H1 (cell line): ENCODE data around the gene WDR26. TPM values are rescaled to one million over a fixed set of nuclear protein-coding genes. Genes with fewer than 3 reads are reported as not detected.

Source experiments
- EP300 ChIP-seq, 2 experiments: IDR thresholded peaks; 1 replicate in 1 of 2; 2 replicates in 1 of 2; pipeline ENCODE4 v1.6.1; 2011 to 2012; ENCODE audit warnings: low read depth in 2 of 2, low read length in 2 of 2, mild to moderate bottlenecking in 2 of 2, borderline replicate concordance in 1 of 2, inconsistent platforms in 1 of 2, moderate library complexity in 1 of 2
- JUND ChIP-seq: IDR thresholded peaks from 2 replicates; pipeline ENCODE4 v1.6.1; 2011; ENCODE audit warnings: mild to moderate bottlenecking, improper control_type of control experiment, low read length
- MAFK ChIP-seq: IDR thresholded peaks from 2 replicates; pipeline ENCODE4 v1.6.1; 2012; ENCODE audit warnings: low read depth, mild to moderate bottlenecking, improper control_type of control experiment, low read length
- SP1 ChIP-seq: IDR thresholded peaks from 2 replicates; pipeline ENCODE4 v1.6.1; 2011; ENCODE audit warnings: low read depth, low read length
- SP2 ChIP-seq: IDR thresholded peaks from 2 replicates; pipeline ENCODE4 v1.6.1; 2012; ENCODE audit warnings: mild to moderate bottlenecking, low read length, inconsistent platforms
- TAF7 ChIP-seq: optimal IDR thresholded peaks from 2 replicates; pipeline ENCODE3; 2011; ENCODE audit warnings: low read depth, mild to moderate bottlenecking, inconsistent platforms, low read length, moderate library complexity, borderline replicate concordance
- polyA plus RNA-seq, 7 experiments: library from polyadenylated mRNA; depleted of rRNA in 3 of 7; stranded (reverse) in 5 of 7; unstranded in 2 of 7; fragments of >200 nt in 5 of 7; fragments of 200-250 nt in 2 of 7; gene quantifications; 1 replicate in 5 of 7; 2 replicates in 1 of 7; 4 replicates in 1 of 7; pipeline versions ENCODE4 v1.2.1 to v1.2.3, GENCODE V29; 2011 to 2013; ENCODE audit warnings: missing spikeins in 2 of 7, mixed read lengths in 2 of 7
- total RNA-seq: library from RNA; stranded (reverse); fragmentation: NEBNext Ultra II Directional; extraction: Animal tissue kit (Norgen Biotek cat#: 25700); gene quantifications from 2 replicates; pipeline ENCODE4 v1.2.1, GENCODE V29; 2021
- TF ChIP-seq, protein P1 (sequence below): fragments of 300-600 bp; sonication (generic); IDR thresholded peaks from 2 replicates; pipeline ENCODE4 v1.7.1; 2012; ENCODE audit warnings: low read length, moderate library complexity, mild to moderate bottlenecking, inconsistent platforms; ENCODE audit not compliant: insufficient replicate concordance

WDR26 gene
- total and polyA plus RNA-seq, 2 of the 8 experiments (the other 6 are each of a cell fraction or from before 2014, with no cell fraction given), result 18.0 to 72.5 TPM

DNA sequence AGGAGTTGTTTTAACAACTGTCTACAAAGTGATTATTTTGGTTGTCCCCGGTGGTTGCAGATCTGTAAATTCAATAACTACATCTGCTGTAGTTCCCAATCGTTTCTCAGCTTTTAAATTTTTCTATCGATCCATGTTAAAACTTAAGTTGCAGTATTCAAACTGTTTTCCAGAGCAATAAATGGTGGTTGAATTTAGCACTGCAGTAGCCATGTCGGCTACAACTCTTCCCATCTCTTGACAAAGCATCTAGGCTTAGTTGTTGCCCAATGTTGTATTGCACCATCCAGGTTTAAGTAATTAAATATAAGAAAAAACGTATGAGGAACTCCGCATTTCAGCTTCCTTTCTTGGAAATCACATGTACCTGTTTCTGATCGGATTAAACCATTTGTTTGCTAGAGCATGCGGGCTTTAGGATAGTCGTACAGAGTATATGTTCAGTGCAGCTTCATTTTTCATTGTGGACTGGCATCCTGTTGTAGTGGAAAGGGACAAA is 76.9 kb downstream of the WDR26 start (continued):
- TF ChIP-seq, protein P1, sequence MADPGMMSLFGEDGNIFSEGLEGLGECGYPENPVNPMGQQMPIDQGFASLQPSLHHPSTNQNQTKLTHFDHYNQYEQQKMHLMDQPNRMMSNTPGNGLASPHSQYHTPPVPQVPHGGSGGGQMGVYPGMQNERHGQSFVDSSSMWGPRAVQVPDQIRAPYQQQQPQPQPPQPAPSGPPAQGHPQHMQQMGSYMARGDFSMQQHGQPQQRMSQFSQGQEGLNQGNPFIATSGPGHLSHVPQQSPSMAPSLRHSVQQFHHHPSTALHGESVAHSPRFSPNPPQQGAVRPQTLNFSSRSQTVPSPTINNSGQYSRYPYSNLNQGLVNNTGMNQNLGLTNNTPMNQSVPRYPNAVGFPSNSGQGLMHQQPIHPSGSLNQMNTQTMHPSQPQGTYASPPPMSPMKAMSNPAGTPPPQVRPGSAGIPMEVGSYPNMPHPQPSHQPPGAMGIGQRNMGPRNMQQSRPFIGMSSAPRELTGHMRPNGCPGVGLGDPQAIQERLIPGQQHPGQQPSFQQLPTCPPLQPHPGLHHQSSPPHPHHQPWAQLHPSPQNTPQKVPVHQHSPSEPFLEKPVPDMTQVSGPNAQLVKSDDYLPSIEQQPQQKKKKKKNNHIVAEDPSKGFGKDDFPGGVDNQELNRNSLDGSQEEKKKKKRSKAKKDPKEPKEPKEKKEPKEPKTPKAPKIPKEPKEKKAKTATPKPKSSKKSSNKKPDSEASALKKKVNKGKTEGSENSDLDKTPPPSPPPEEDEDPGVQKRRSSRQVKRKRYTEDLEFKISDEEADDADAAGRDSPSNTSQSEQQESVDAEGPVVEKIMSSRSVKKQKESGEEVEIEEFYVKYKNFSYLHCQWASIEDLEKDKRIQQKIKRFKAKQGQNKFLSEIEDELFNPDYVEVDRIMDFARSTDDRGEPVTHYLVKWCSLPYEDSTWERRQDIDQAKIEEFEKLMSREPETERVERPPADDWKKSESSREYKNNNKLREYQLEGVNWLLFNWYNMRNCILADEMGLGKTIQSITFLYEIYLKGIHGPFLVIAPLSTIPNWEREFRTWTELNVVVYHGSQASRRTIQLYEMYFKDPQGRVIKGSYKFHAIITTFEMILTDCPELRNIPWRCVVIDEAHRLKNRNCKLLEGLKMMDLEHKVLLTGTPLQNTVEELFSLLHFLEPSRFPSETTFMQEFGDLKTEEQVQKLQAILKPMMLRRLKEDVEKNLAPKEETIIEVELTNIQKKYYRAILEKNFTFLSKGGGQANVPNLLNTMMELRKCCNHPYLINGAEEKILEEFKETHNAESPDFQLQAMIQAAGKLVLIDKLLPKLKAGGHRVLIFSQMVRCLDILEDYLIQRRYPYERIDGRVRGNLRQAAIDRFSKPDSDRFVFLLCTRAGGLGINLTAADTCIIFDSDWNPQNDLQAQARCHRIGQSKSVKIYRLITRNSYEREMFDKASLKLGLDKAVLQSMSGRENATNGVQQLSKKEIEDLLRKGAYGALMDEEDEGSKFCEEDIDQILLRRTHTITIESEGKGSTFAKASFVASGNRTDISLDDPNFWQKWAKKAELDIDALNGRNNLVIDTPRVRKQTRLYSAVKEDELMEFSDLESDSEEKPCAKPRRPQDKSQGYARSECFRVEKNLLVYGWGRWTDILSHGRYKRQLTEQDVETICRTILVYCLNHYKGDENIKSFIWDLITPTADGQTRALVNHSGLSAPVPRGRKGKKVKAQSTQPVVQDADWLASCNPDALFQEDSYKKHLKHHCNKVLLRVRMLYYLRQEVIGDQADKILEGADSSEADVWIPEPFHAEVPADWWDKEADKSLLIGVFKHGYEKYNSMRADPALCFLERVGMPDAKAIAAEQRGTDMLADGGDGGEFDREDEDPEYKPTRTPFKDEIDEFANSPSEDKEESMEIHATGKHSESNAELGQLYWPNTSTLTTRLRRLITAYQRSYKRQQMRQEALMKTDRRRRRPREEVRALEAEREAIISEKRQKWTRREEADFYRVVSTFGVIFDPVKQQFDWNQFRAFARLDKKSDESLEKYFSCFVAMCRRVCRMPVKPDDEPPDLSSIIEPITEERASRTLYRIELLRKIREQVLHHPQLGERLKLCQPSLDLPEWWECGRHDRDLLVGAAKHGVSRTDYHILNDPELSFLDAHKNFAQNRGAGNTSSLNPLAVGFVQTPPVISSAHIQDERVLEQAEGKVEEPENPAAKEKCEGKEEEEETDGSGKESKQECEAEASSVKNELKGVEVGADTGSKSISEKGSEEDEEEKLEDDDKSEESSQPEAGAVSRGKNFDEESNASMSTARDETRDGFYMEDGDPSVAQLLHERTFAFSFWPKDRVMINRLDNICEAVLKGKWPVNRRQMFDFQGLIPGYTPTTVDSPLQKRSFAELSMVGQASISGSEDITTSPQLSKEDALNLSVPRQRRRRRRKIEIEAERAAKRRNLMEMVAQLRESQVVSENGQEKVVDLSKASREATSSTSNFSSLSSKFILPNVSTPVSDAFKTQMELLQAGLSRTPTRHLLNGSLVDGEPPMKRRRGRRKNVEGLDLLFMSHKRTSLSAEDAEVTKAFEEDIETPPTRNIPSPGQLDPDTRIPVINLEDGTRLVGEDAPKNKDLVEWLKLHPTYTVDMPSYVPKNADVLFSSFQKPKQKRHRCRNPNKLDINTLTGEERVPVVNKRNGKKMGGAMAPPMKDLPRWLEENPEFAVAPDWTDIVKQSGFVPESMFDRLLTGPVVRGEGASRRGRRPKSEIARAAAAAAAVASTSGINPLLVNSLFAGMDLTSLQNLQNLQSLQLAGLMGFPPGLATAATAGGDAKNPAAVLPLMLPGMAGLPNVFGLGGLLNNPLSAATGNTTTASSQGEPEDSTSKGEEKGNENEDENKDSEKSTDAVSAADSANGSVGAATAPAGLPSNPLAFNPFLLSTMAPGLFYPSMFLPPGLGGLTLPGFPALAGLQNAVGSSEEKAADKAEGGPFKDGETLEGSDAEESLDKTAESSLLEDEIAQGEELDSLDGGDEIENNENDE, result no peak
- TF ChIP-seq TAF7 (no peak), SP1 (no peak), JUND (no peak), EP300 (IDR thresholded peaks at IDR 0.05; ENCODE audit: borderline replicate concordance in 1 of 2, low read depth in 2 of 2, low read length in 2 of 2) (no peak), MAFK (no peak), SP2 (no peak)
- TF ChIP-seq, all 59 proteins: peak for 0
